Measurements from ENCODE around the gene ANKK1.

The ANKK1 gene

GRCh38 chr11:113387605-113388211, at the start of gene ANKK1:
Gene ANKK1 (plus strand): TSS chr11:113387779. CDS start chr11:113387885, 106 bp downstream.
- DNase-seq, result no peak

- DNase-seq, result no peak
Measured at GRCh38 chr11:113338730-113339129, 48.8 kb upstream of the ANKK1 start.

GRCh38 chr11:113339929-113340589, 47.5 kb upstream of the ANKK1 start:
- no peak for DNase-seq

- no peak for DNase-seq
Measured at GRCh38 chr11:113341388-113342165, 46.0 kb upstream of the ANKK1 start.

GRCh38 chr11:113345978-113346377, 41.6 kb upstream of the ANKK1 start:
- DNase-seq, result no peak

GRCh38 chr11:113349528-113349927, 38.1 kb upstream of the ANKK1 start:
- DNase-seq, result no peak

- DNase-seq, result no peak
Measured at GRCh38 chr11:113350336-113351067, 37.1 kb upstream of the ANKK1 start.

- no peak for DNase-seq
Measured at GRCh38 chr11:113351068-113351450, 36.5 kb upstream of the ANKK1 start.

- DNase-seq, result no peak
Measured at GRCh38 chr11:113351480-113351879, 36.1 kb upstream of the ANKK1 start.

GRCh38 chr11:113356203-113356602, 31.4 kb upstream of the ANKK1 start:
- no peak for DNase-seq

GRCh38 chr11:113363406-113363805, 24.2 kb upstream of the ANKK1 start:
- no peak for DNase-seq

- DNase-seq, result no peak
Measured at GRCh38 chr11:113363996-113364641, 23.5 kb upstream of the ANKK1 start.

GRCh38 chr11:113365895-113366294, 21.7 kb upstream of the ANKK1 start:
- DNase-seq, result no peak

GRCh38 chr11:113369411-113369810, 18.2 kb upstream of the ANKK1 start:
- no peak for DNase-seq

GRCh38 chr11:113370634-113371033, 16.9 kb upstream of the ANKK1 start:
- DNase-seq, result no peak

- no peak for DNase-seq
Measured at GRCh38 chr11:113372309-113372708, 15.3 kb upstream of the ANKK1 start.

- DNase-seq, result no peak
Measured at GRCh38 chr11:113373306-113373705, 14.3 kb upstream of the ANKK1 start.

- no peak for DNase-seq
Measured at GRCh38 chr11:113373981-113374560, 13.5 kb upstream of the ANKK1 start.

GRCh38 chr11:113375402-113375801, 12.2 kb upstream of the ANKK1 start:
- no peak for DNase-seq

GRCh38 chr11:113376156-113376555, 11.4 kb upstream of the ANKK1 start:
- no peak for DNase-seq

- no peak for DNase-seq
Measured at GRCh38 chr11:113377681-113378412, 9.7 kb upstream of the ANKK1 start.

GRCh38 chr11:113378692-113379091, 8.9 kb upstream of the ANKK1 start:
- DNase-seq, result no peak

All from activated naive CD4-positive, alpha-beta T cell treated with Interleukin-2 at 50 U/mL for 16 hours (primary cell).